BLaER1 treated with 17β-estradiol and CSF1 and Interleukin-3, amounts not matched to agents 10 nM and 100 nM (cell line): ENCODE data around the gene RBPJL.

Experiments used
- H3K27ac ChIP-seq, 11 experiments: shearing (Covaris generic); formaldehyde crosslinking; 2 replicates each; pipeline ENCODE4 v1.8.1; 2022
- H3K27me3 ChIP-seq, 11 experiments: shearing (Covaris generic); formaldehyde crosslinking; 2 replicates each; pipeline ENCODE4 v1.8.1; 2022
- H3K36me3 ChIP-seq, 11 experiments: shearing (Covaris generic); formaldehyde crosslinking; 2 replicates each; pipeline ENCODE4 v1.8.1; 2022
- H3K4me1 ChIP-seq, 10 experiments: shearing (Covaris generic); formaldehyde crosslinking; 2 replicates each; pipeline ENCODE4 v1.8.1; 2022
- H3K4me2 ChIP-seq, 11 experiments: shearing (Covaris generic); formaldehyde crosslinking; 2 replicates each; pipeline ENCODE4 v1.8.1; 2022
- H3K4me3 ChIP-seq, 10 experiments: shearing (Covaris generic); formaldehyde crosslinking; 2 replicates each; pipeline ENCODE4 v1.8.1; 2022
- H3K9ac ChIP-seq, 11 experiments: shearing (Covaris generic); formaldehyde crosslinking; 2 replicates each; pipeline ENCODE4 v1.8.1; 2022
- H3K9me3 ChIP-seq, 11 experiments: shearing (Covaris generic); formaldehyde crosslinking; replicated peaks in 1 of 11; 2 replicates each; pipeline ENCODE4 v1.8.1; 2022
- H4K20me1 ChIP-seq, 11 experiments: shearing (Covaris generic); formaldehyde crosslinking; 2 replicates each; pipeline ENCODE4 v1.8.1; 2022
- Cebpa-rat ChIP-seq, 11 experiments: shearing (Covaris generic); IDR thresholded peaks; 2 replicates each; pipeline ENCODE4 v1.8.1; 2022

Gene RBPJL

DNA sequence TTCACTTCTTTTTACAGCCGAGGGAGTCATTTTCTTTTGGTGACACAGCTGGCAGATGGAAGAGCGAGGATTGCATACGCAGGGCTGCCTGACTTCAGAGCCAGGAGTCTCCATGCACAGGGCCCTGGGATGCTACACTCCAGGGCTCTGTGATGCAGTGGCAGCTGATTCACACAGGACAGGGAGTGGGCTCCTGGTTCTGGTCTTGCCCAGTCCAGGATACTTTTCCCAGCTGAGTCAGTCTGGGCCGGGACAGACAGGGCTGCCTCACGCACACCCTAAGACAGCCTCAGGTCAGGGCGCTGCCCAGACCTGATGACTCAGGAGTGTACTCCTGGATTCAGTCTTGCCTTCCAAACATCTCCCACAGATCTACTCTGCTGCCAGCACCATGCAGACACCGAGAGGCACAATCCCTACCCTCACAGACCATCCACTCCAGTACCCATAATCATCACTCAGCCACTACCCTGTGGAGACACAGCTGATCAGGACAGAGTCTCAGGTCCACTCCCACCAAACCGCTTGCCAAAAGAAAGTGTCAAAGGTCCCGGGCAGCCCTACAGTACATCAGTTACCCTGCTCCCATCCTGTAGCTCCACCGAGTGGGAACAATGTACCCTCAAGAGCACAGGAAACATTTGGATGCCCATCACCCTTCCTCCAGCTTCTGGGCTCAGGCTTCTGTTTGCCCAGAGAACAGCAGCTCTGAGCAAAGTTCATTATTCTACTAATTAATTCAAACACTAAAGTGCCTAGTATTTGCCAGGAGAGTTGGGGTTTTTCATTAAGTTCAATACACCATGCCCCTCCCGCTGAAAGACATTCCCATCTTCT is 30.1 kb downstream of the RBPJL start:
- no peak overlapping the region for H3K4me3 ChIP-seq
- 0 out of 22 replicates have a peak overlapping the region, but pooled peaks of 1 of the 11 experiments have one; percentile 14 for H3K9ac ChIP-seq
- H3K27ac ChIP-seq: no peak overlapping the region
- no peaks in the 10 kb centered on the region for H3K27me3 ChIP-seq
- peaks cover 0 to 18% (median 0%) of the 10 kb centered on the region in 11 experiments; a peak in 4 of 22 replicates for H3K36me3 ChIP-seq
- peaks cover 0 to 6% (median 0%) of the 10 kb centered on the region in 10 experiments; a peak in 4 of 20 replicates for H3K4me1 ChIP-seq
- TF ChIP-seq Cebpa-rat (IDR thresholded peaks at IDR 0.05): no peak
- no peak overlapping the region for H3K4me2 ChIP-seq
- H3K9me3 ChIP-seq: no peaks in the 10 kb centered on the region
- H4K20me1 ChIP-seq: peaks cover 0 to 29% (median 0%) of the 10 kb centered on the region in 11 experiments; a peak in 5 of 22 replicates

GRCh38 chr20:45337367-45338120 is 30.9 kb downstream of the RBPJL start:
- no peak for TF ChIP-seq Cebpa-rat (IDR thresholded peaks at IDR 0.05)
- H3K27ac ChIP-seq: no peak overlapping the region
- no peak overlapping the region for H3K4me2 ChIP-seq
- H4K20me1 ChIP-seq: peaks cover 0 to 29% (median 0%) of the 10 kb centered on the region in 11 experiments; a peak in 5 of 22 replicates
- 0 out of 22 replicates have a peak overlapping the region, but pooled peaks of 1 of the 11 experiments have one; percentile 14 for H3K9ac ChIP-seq
- peaks cover 0 to 8% (median 0%) of the 10 kb centered on the region in 10 experiments; a peak in 8 of 20 replicates for H3K4me1 ChIP-seq
- peaks cover 0 to 10% (median 0%) of the 10 kb centered on the region in 11 experiments; a peak in 3 of 22 replicates for H3K36me3 ChIP-seq
- no peak overlapping the region for H3K4me3 ChIP-seq
- no peaks in the 10 kb centered on the region for H3K9me3 ChIP-seq
- no peaks in the 10 kb centered on the region for H3K27me3 ChIP-seq

DNA sequence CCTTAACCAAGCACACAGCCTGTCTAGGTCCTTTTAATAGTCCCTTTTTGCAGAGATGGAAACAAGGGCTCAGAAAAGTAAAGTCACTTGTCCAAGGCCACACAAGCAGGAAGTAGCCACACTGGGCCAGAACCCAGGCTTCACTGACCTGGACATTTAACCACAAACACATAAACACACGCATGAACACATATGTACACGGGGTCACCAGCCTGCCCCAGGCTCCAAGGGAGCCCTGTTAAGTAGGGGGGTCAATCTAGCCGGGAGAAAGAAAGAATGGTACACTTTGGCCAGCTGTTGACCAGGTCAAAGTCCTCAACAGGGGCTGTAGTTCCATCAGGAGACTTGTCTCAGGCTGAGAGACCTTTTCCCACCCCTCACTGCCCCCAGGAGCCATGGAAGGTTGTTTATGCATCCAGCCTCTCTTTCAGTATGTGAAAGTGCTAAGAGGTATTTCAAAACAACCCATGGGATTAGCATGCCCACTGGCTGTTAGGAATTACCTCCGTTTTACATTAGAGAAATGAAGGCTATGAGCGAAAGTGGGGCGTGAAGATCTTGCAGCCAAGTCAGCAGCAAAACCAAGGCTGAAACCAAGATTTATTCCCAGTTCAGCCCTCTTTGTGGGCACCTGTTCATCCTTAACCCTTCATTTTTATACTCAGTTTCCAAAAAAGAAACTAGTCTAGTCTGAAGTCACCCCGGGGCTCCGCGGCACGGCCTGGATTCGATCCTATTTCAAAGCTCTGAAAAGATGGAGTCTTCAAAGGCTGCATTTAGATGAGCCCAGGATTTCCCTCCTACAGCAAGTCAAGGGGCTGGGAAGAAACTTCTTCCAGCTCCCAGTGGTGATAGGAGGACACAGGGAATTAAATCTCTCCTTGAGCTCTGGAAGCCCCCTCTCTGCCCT is 31.7 kb downstream of the RBPJL start:
- no peak for TF ChIP-seq Cebpa-rat (IDR thresholded peaks at IDR 0.05)
- H3K36me3 ChIP-seq: 0 out of 22 replicates have a peak, but pooled peaks cover 0 to 2% (median 0%) of the 10 kb centered on the region in 11 experiments
- no peak overlapping the region for H3K9ac ChIP-seq
- H4K20me1 ChIP-seq: peaks cover 0 to 29% (median 0%) of the 10 kb centered on the region in 11 experiments; a peak in 5 of 22 replicates
- no peaks in the 10 kb centered on the region for H3K27me3 ChIP-seq
- peak overlapping the region in 5 of 11 experiments; percentile 5 to 32 (median 24); a peak in 5 of 22 replicates for H3K4me2 ChIP-seq
- no peak overlapping the region for H3K27ac ChIP-seq
- H3K9me3 ChIP-seq: no peaks in the 10 kb centered on the region
- no peak overlapping the region for H3K4me3 ChIP-seq
- H3K4me1 ChIP-seq: peaks cover 0 to 17% (median 5%) of the 10 kb centered on the region in 10 experiments; a peak in 17 of 20 replicates

DNA sequence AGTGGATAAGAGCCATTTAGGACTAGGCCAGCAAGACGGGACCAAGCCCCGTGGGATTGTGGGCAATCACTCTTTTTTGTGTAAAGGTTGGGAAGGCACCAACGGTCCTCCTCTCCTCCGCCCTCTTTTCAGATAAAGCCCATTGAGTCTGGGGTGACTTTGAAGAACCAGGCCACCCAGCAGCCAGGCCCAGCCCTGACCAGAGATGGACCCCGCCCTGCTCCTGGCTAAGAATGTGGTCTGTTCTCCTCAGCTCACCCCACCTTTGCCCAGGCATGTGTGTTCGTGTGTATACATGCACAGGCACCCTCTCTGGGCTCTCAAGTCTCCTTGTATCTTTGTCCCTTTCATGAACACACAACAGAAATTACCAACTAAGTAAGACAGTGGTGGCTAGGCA is 32.4 kb downstream of the RBPJL start:
- TF ChIP-seq Cebpa-rat (IDR thresholded peaks at IDR 0.05): no peak
- Histone ChIP-seq H3K4me1 (peaks cover 4 to 24% (median 12%) of the 10 kb centered on the region in 10 experiments; a peak in 19 of 20 replicates), H3K27ac (no peak overlapping the region), H3K36me3 (no peaks in the 10 kb centered on the region), H3K9me3 (no peaks in the 10 kb centered on the region), H3K9ac (no peak overlapping the region), H3K4me2 (peak overlapping the region in 5 of 11 experiments; percentile 5 to 32 (median 24); a peak in 6 of 22 replicates), H3K27me3 (no peaks in the 10 kb centered on the region), H3K4me3 (no peak overlapping the region), H4K20me1 (peaks cover 0 to 29% (median 0%) of the 10 kb centered on the region in 11 experiments; a peak in 5 of 22 replicates)

DNA sequence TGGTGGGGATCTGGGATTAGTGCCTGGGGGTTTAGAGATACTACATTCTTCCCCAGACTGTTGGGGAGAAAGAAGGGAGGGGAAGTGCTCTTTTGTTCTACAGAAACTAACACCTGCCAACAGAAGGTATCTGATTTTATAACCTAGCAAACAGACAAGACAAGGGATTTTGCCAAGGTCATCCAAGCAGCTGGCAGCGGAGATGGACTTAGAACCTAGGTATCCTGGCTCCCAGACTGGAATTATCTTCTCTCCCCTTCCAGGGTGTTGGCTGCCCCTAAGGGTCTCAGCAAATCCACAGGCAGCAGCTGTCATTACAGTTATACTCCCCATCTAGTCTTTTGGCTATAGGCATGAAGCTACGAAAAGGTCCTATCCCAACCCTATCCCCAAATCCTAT is 33.2 kb downstream of the RBPJL start:
- no peak overlapping the region for H3K4me3 ChIP-seq
- no peak overlapping the region for H3K27ac ChIP-seq
- peaks cover 11 to 31% (median 19%) of the 10 kb centered on the region in 10 experiments for H3K4me1 ChIP-seq
- H3K27me3 ChIP-seq: no peaks in the 10 kb centered on the region
- H3K36me3 ChIP-seq: no peaks in the 10 kb centered on the region
- peaks cover 0 to 29% (median 0%) of the 10 kb centered on the region in 11 experiments; a peak in 5 of 22 replicates for H4K20me1 ChIP-seq
- H3K9me3 ChIP-seq: no peaks in the 10 kb centered on the region
- no peak overlapping the region for H3K9ac ChIP-seq
- TF ChIP-seq Cebpa-rat (IDR thresholded peaks at IDR 0.05): no peak
- no peak overlapping the region for H3K4me2 ChIP-seq

DNA sequence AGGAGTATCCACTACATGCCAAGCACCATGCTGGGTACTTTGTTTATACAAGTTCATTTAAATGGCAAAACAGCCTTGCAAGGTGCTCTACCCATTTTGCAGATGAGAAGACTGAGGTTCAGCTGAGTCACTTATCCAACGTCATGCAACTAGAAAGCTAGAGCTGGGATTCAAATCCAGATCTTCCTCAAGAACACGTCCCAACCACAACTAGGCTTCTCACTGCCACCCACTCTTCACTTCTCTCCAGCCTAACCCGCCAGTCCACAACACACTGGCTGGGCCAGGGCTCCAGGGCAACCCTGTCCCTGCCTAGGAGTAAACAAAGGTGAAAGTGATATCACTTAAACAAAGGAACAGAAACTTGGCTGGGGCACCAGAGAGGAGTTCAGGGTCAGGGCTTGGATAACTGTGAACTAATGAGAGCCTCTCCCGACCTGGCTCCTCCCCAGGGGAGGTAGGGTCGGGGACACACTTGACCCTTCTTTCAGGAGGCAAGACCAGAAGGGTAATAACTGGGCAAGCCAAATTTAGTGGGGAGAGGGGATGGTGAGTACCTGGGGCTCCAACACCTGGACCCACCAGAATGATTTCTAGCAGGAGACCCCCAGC is 33.7 kb downstream of the RBPJL start:
- H3K4me1 ChIP-seq: peaks cover 17 to 36% (median 25%) of the 10 kb centered on the region in 10 experiments
- no peaks in the 10 kb centered on the region for H3K36me3 ChIP-seq
- H4K20me1 ChIP-seq: peaks cover 0 to 29% (median 0%) of the 10 kb centered on the region in 11 experiments; a peak in 5 of 22 replicates
- H3K9me3 ChIP-seq: no peaks in the 10 kb centered on the region
- H3K4me2 ChIP-seq: no peak overlapping the region
- no peak for TF ChIP-seq Cebpa-rat (IDR thresholded peaks at IDR 0.05)
- no peak overlapping the region for H3K9ac ChIP-seq
- peaks cover 0 to under 1% (median 0%) of the 10 kb centered on the region in 11 experiments; a peak in 1 of 22 replicates for H3K27me3 ChIP-seq
- H3K27ac ChIP-seq: no peak overlapping the region
- no peak overlapping the region for H3K4me3 ChIP-seq

GRCh38 chr20:45340951-45341350 is 34.3 kb downstream of the RBPJL start:
- Histone ChIP-seq H3K9ac (no peak overlapping the region), H3K4me2 (no peak overlapping the region), H4K20me1 (peaks cover 0 to 29% (median 0%) of the 10 kb centered on the region in 11 experiments; a peak in 5 of 22 replicates), H3K4me3 (no peak overlapping the region), H3K9me3 (no peaks in the 10 kb centered on the region), H3K27ac (no peak overlapping the region), H3K27me3 (peaks cover 0 to 7% (median 0%) of the 10 kb centered on the region in 11 experiments; a peak in 2 of 22 replicates), H3K4me1 (peaks cover 23 to 42% (median 31%) of the 10 kb centered on the region in 10 experiments), H3K36me3 (no peaks in the 10 kb centered on the region)
- TF ChIP-seq Cebpa-rat (IDR thresholded peaks at IDR 0.05): no peak

DNA sequence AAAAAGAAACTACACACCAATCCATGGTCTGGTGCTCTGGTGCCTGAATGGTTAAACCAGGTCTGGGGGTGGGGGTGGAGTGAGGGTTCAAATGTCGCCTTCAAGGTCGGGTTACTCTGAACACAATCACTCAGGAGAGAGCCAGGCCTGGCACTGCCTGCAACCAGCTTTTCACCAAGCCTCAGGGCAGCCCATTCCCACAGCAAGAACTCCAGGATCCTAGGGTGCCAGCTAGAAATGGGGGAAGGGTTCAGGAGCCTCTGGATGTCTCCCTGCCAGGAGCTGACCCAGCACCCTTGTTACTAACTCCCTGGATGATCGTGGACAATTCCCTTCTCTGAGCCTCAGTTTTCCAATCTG is 34.9 kb downstream of the RBPJL start:
- no peak overlapping the region for H3K4me3 ChIP-seq
- peaks cover 0 to 12% (median 4%) of the 10 kb centered on the region in 11 experiments; a peak in 7 of 22 replicates for H3K27me3 ChIP-seq
- H3K36me3 ChIP-seq: no peaks in the 10 kb centered on the region
- no peak overlapping the region for H3K9ac ChIP-seq
- H3K9me3 ChIP-seq: no peaks in the 10 kb centered on the region
- H3K4me2 ChIP-seq: peak overlapping the region in 2 of 11 experiments; percentile 4 to 12; a peak in 1 of 22 replicates
- no peak overlapping the region for H3K27ac ChIP-seq
- TF ChIP-seq Cebpa-rat (IDR thresholded peaks at IDR 0.05): no peak
- H4K20me1 ChIP-seq: peaks cover 0 to 32% (median 0%) of the 10 kb centered on the region in 11 experiments; a peak in 6 of 22 replicates
- peaks cover 29 to 48% (median 37%) of the 10 kb centered on the region in 10 experiments for H3K4me1 ChIP-seq
